HG03108 (cell line): ENCODE data around the gene BUB1B.
"Not testable (repeated sequence)": the region's sequence is repeated elsewhere in the genome, so short reads cannot be mapped to it uniquely, and the experiment has no call there.

Experiments
- ATAC-seq: cut with Tn5 transposase; IDR thresholded peaks from one replicate; pipeline ENCODE4 v1.9.1; 2021; ENCODE audit warnings: moderate library complexity; ENCODE audit not compliant: unreplicated experiment

The BUB1B gene

GRCh38 chr15:40135846-40136450 is 24.9 kb upstream of the BUB1B start:
- not testable (repeated sequence) for ATAC-seq

GRCh38 chr15:40136470-40137302 is 24.2 kb upstream of the BUB1B start:
- no peak for ATAC-seq

- no peak for ATAC-seq
These were observed 23.3 kb upstream of the BUB1B start for GRCh38 chr15:40137303-40138200.

- not testable (repeated sequence) for ATAC-seq
These were observed 22.7 kb upstream of the BUB1B start for GRCh38 chr15:40138201-40138570.

GRCh38 chr15:40142428-40142827 is 18.4 kb upstream of the BUB1B start:
- no peak for ATAC-seq

- ATAC-seq, result no peak
These were observed 14.8 kb upstream of the BUB1B start for GRCh38 chr15:40146037-40146436.

GRCh38 chr15:40149339-40149738 is 11.5 kb upstream of the BUB1B start:
- ATAC-seq, result no peak

GRCh38 chr15:40150163-40150925 is 10.5 kb upstream of the BUB1B start:
- ATAC-seq, result no peak

GRCh38 chr15:40151499-40151898 is 9.4 kb upstream of the BUB1B start:
- no peak for ATAC-seq

- ATAC-seq, result no peak
These were observed 8.9 kb upstream of the BUB1B start for GRCh38 chr15:40151991-40152390.

- ATAC-seq, result not testable (repeated sequence)
These were observed 6.0 kb upstream of the BUB1B start for GRCh38 chr15:40154821-40155220.

GRCh38 chr15:40155270-40155910 is 5.5 kb upstream of the BUB1B start:
- ATAC-seq, result no peak

GRCh38 chr15:40157778-40158447 is 3.0 kb upstream of the BUB1B start:
- no peak for ATAC-seq

- ATAC-seq, result no peak
These were observed 848 bp upstream of the BUB1B start for GRCh38 chr15:40160021-40160420.

GRCh38 chr15:40161693-40162391 is 973 bp downstream of the BUB1B start:
- ATAC-seq, result no peak

GRCh38 chr15:40162552-40162951 is 1.7 kb downstream of the BUB1B start:
- ATAC-seq, result no peak

- ATAC-seq, result no peak
These were observed 3.0 kb downstream of the BUB1B start for GRCh38 chr15:40163657-40164416.

- not testable (repeated sequence) for ATAC-seq
These were observed 6.5 kb downstream of the BUB1B start for GRCh38 chr15:40167374-40167773.
